ENCODE data around the gene PRKAG1. TPM values are rescaled to one million over a fixed set of nuclear protein-coding genes. Genes with fewer than 3 reads are reported as not detected.

Gene PRKAG1
- total RNA-seq, 4 donors from 2014 or later: 52.0 to 70.6 (median 64.3) TPM

DNA sequence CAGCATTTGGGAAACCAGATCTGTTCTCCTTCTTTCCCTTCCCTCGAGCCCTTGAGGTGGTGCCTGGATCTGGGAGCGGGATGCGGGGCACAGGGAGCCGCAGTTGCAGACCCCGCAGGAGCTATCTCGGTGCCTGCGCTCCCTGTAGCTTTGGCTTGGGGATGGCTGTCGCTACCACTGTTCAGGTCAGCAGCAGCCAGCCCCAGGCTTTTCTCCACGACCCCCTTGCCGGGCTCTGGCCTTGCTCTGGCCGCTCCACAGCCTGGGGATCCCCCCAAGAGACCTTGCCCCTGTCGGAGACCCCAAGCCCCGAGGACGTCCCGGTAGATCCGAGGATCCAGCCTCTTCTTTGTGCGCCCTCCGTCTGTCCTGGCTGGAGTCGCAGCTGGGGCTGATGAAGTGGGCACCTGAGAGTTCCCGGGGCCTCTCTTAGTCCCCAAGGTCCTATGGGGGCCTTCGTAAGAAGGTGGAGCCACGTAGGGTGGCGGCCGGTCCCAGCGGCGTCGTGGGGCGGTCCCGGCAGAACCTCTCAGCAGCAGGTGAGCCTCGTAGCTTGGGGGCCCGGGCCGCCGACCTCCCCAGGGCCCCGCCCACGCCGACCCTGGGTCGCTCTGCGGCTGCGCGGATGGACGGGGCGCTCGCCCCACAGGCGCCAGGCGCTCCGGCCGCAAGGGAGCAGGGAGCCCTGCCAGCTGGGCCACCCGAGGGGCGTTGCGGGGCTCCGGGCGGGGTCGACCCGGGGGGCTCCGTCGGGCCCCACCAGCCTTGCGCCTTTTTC lies 20.7 kb downstream of the PRKAG1 start:
- DNase-seq (ENCODE audit: extremely low spot score): no peak
- Histone ChIP-seq H3K27ac (replicated peaks in 1 of 4) (no peak overlapping the region), H3K27me3 (peaks cover 6 to 97% (median 56%) of the 10 kb centered on the region in 4 donors), H3K9me3 (no peaks in the 10 kb centered on the region), H3K4me3 (peak overlapping the region; percentile 46 to 63 (median 50)), H3K36me3 (peaks cover 10 to 28% (median 20%) of the 10 kb centered on the region in 4 donors), H3K4me1 (peaks cover 38 to 57% (median 53%) of the 10 kb centered on the region in 4 donors)
- no peak for TF ChIP-seq POLR2A (IDR thresholded peaks at IDR 0.05; ENCODE audit: low read depth)
- intact Hi-C loops (cut with DNase I): no loop called here
- 9% methylated on average over 9 of the region's 57 CpGs for WGBS

- no peak overlapping the region for H3K27ac ChIP-seq (replicated peaks in 1 of 4)
- DNase-seq (ENCODE audit: extremely low spot score): peak; percentile 93
- no peaks in the 10 kb centered on the region for H3K9me3 ChIP-seq
- intact Hi-C loops (cut with DNase I): no loop called here
- H3K36me3 ChIP-seq: peaks cover 2 to 20% (median 11%) of the 10 kb centered on the region in 4 donors
- TF ChIP-seq, protein P1, sequence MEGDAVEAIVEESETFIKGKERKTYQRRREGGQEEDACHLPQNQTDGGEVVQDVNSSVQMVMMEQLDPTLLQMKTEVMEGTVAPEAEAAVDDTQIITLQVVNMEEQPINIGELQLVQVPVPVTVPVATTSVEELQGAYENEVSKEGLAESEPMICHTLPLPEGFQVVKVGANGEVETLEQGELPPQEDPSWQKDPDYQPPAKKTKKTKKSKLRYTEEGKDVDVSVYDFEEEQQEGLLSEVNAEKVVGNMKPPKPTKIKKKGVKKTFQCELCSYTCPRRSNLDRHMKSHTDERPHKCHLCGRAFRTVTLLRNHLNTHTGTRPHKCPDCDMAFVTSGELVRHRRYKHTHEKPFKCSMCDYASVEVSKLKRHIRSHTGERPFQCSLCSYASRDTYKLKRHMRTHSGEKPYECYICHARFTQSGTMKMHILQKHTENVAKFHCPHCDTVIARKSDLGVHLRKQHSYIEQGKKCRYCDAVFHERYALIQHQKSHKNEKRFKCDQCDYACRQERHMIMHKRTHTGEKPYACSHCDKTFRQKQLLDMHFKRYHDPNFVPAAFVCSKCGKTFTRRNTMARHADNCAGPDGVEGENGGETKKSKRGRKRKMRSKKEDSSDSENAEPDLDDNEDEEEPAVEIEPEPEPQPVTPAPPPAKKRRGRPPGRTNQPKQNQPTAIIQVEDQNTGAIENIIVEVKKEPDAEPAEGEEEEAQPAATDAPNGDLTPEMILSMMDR (IDR thresholded peaks at IDR 0.05): peak; percentile 65 to 84 (median 73)
- no peak for TF ChIP-seq EP300 (IDR thresholded peaks at IDR 0.05)
- 14% methylated on average over 18 of the region's 71 CpGs for WGBS
- peaks cover 6 to 95% (median 54%) of the 10 kb centered on the region in 4 donors for H3K27me3 ChIP-seq
- H3K4me3 ChIP-seq: peak overlapping the region; percentile 48 to 63 (median 50)
- peaks cover 38 to 57% (median 53%) of the 10 kb centered on the region in 4 donors for H3K4me1 ChIP-seq
Observed at GRCh38 chr12:48996794-48997718, 21.5 kb downstream of the PRKAG1 start.

- 7% methylated on average over 30 of the region's 32 CpGs for WGBS
- TF ChIP-seq POLR2A (IDR thresholded peaks at IDR 0.05; ENCODE audit: low read depth) (no peak), POLR2AphosphoS5 (IDR thresholded peaks at IDR 0.05) (peak in 1 of 2 donors; percentile 29)
- TF ChIP-seq, protein P1 (IDR thresholded peaks at IDR 0.05): peak; percentile 84 to 96 (median 86)
- peak; percentile 96 for DNase-seq (ENCODE audit: extremely low spot score)
- Histone ChIP-seq H3K4me3 (peak overlapping the region; percentile 30 to 43 (median 32)), H3K9me3 (no peaks in the 10 kb centered on the region), H3K27ac (replicated peaks in 1 of 4) (no peak overlapping the region), H3K4me1 (peaks cover 35 to 56% (median 49%) of the 10 kb centered on the region in 4 donors), H3K36me3 (peaks cover 0 to 2% (median 0%) of the 10 kb centered on the region in 4 donors), H3K27me3 (peaks cover 6 to 97% (median 44%) of the 10 kb centered on the region in 4 donors)
- intact Hi-C loops (cut with DNase I): no loop called here
Observed at GRCh38 chr12:48995086-48995879, 23.3 kb downstream of the PRKAG1 start.

DNA sequence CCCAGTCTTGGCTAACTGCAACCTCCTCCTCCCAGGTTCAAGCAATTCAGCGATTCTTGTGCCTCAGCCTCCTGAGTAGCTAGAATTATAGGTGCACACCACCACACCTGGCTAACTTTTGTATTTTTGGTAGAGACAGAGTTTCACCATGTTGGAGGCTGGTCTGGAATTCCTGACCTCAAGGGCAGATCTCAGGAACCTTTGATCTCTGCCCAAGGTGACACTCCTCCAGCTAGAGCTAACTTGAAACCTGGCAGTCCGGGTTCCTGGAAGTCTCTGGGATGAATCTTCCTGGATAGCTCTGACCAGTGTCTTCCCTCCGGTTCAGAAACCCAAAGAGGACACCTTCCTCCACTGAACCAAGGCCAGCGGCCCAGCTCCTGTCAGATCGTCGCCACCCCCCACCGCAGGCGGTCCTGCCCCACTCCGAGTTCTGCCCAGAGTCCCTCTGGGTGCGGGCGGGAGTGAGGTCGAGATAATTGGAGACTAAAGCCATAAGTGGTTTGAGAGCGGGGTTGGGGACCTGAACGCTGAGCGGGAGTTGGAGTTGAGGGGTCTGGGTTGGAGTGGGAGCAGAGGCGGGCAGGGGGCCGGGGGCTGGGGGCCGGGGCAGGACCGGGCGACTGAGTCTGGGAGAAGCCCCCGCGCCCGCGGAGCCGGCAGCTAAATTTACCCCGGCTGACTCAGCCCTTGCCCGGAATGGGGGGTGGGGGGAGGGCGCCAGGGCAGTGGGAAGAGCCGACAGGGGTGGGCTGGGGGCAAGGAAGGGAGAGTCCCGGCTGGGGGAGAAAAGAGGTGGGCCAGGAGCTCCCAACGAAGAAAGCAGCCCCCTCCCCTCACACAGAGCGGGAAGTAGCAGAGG lies 24.1 kb downstream of the PRKAG1 start:
- peaks cover 27 to 47% (median 41%) of the 10 kb centered on the region in 4 donors for H3K4me1 ChIP-seq
- no peaks in the 10 kb centered on the region for H3K36me3 ChIP-seq
- 30% methylated on average over 15 of the region's 32 CpGs for WGBS
- intact Hi-C loops (cut with DNase I): no loop called here
- no peak for TF ChIP-seq POLR2AphosphoS5 (IDR thresholded peaks at IDR 0.05)
- no peak for TF ChIP-seq POLR2A (IDR thresholded peaks at IDR 0.05; ENCODE audit: low read depth)
- no peak for TF ChIP-seq EP300 (IDR thresholded peaks at IDR 0.05)
- TF ChIP-seq, protein P1 (IDR thresholded peaks at IDR 0.05): no peak
- no peaks in the 10 kb centered on the region for H3K9me3 ChIP-seq
- H3K27ac ChIP-seq (replicated peaks in 1 of 4): no peak overlapping the region
- H3K27me3 ChIP-seq: peaks cover 6 to 97% (median 35%) of the 10 kb centered on the region in 4 donors
- no peak overlapping the region for H3K4me3 ChIP-seq
- no peak for DNase-seq (ENCODE audit: extremely low spot score)
